Measurements from ENCODE around the gene TMCC3. TPM values are rescaled to one million over a fixed set of nuclear protein-coding genes. Genes with fewer than 3 reads are reported as not detected.

The TMCC3 gene
- total RNA-seq, 4 donors from 2014 or later = 9.2 to 39.6 (median 12.4) TPM

- no peak for DNase-seq (ENCODE audit: low spot score)
- no peak for TF ChIP-seq CTCF (IDR thresholded peaks at IDR 0.05)
- ATAC-seq (ENCODE audit: low FRiP score) = peak; percentile 68
These were observed 89.7 kb downstream of the TMCC3 start for GRCh38 chr12:94560431-94561221.

- DNase-seq (ENCODE audit: low spot score) (no peak), ATAC-seq (ENCODE audit: low FRiP score) (no peak)
- TF ChIP-seq CTCF (IDR thresholded peaks at IDR 0.05) = no peak
These were observed 91.7 kb downstream of the TMCC3 start for GRCh38 chr12:94558612-94559011.

- no peak for TF ChIP-seq CTCF (IDR thresholded peaks at IDR 0.05)
These were observed 92.5 kb downstream of the TMCC3 start for GRCh38 chr12:94557746-94558295.

GRCh38 chr12:94555687-94556086 is 94.7 kb downstream of the TMCC3 start:
- DNase-seq (ENCODE audit: low spot score) (no peak), ATAC-seq (ENCODE audit: low FRiP score) (no peak)
- TF ChIP-seq CTCF (IDR thresholded peaks at IDR 0.05) = no peak

More at GRCh38 chr12:94557746-94558295, 92.5 kb downstream of the TMCC3 start:
- no peak for ATAC-seq (ENCODE audit: low FRiP score)
- DNase-seq (ENCODE audit: low spot score) = no peak

- DNase-seq (ENCODE audit: low spot score) = no peak
- TF ChIP-seq CTCF (IDR thresholded peaks at IDR 0.05) = no peak
These were observed 96.5 kb downstream of the TMCC3 start for GRCh38 chr12:94553875-94554274.

GRCh38 chr12:94553130-94553519 is 97.2 kb downstream of the TMCC3 start:
- TF ChIP-seq CTCF (IDR thresholded peaks at IDR 0.05) = no peak
- DNase-seq (ENCODE audit: low spot score) (no peak), ATAC-seq (ENCODE audit: low FRiP score) (no peak)

More at GRCh38 chr12:94553875-94554274, 96.5 kb downstream of the TMCC3 start:
- no peak for ATAC-seq (ENCODE audit: low FRiP score)

GRCh38 chr12:94551810-94552209 is 98.5 kb downstream of the TMCC3 start:
- TF ChIP-seq CTCF (IDR thresholded peaks at IDR 0.05) = no peak
- DNase-seq (ENCODE audit: low spot score) (no peak), ATAC-seq (ENCODE audit: low FRiP score) (no peak)
